GM23338 (cell line): ENCODE data around the gene OPTC. TPM values are rescaled to one million over a fixed set of nuclear protein-coding genes. Genes with fewer than 3 reads are reported as not detected.

Experiments used
- ATAC-seq: fragments of 200-7000 bp; cut with Tn5 transposase; 3 replicates; pipeline ENCODE4 v1.9.1; 2020
- DNase-seq: peaks from one replicate; pipeline ENCODE4 v3.0.0-alpha.2; 2015; ENCODE audit warnings: low spot score
- H2AFZ ChIP-seq: fragments of 200-600 bp; sonication (generic); 2 replicates; pipeline ENCODE4 v1.8.0; 2016; ENCODE audit warnings: antibody characterized with exemption, mild to moderate bottlenecking, moderate library complexity
- H3F3A ChIP-seq: fragments of 200-600 bp; sonication (generic); replicated peaks from 2 replicates; pipeline ENCODE4 v1.8.0; 2017; ENCODE audit warnings: antibody characterized with exemption, mixed run types, low read depth
- H3K27ac ChIP-seq: fragments of 200-600 bp; sonication (generic); 2 replicates; pipeline ENCODE4 v1.6.1; 2016; ENCODE audit warnings: low read depth
- H3K27me3 ChIP-seq: fragments of 200-600 bp; sonication (generic); 2 replicates; pipeline ENCODE4 v1.8.0; 2016; ENCODE audit warnings: mild to moderate bottlenecking, mixed run types, moderate library complexity; ENCODE audit not compliant: insufficient read depth
- H3K36me3 ChIP-seq: fragments of 200-600 bp; sonication (generic); 2 replicates; pipeline ENCODE4 v1.8.0; 2016; ENCODE audit warnings: mild to moderate bottlenecking; ENCODE audit not compliant: insufficient read depth
- H3K4me1 ChIP-seq: fragments of 200-600 bp; sonication (generic); 2 replicates; pipeline ENCODE4 v1.8.0; 2016; ENCODE audit warnings: mild to moderate bottlenecking, moderate library complexity; ENCODE audit not compliant: insufficient read depth
- H3K4me2 ChIP-seq: fragments of 200-600 bp; sonication (generic); 2 replicates; pipeline ENCODE4 v1.7.1; 2017; ENCODE audit warnings: mixed run types
- H3K4me3 ChIP-seq: fragments of 200-600 bp; sonication (generic); 2 replicates; pipeline ENCODE4 v1.6.1; 2016; ENCODE audit warnings: mixed run types
- H3K79me2 ChIP-seq: fragments of 200-600 bp; sonication (generic); replicated peaks from 2 replicates; pipeline ENCODE4 v1.8.0; 2017; ENCODE audit warnings: mild to moderate bottlenecking; ENCODE audit not compliant: insufficient read depth
- H3K9me2 ChIP-seq: fragments of 200-600 bp; sonication (generic); 2 replicates; pipeline ENCODE4 v1.8.0; 2017; ENCODE audit not compliant: insufficient read depth
- H4K20me1 ChIP-seq: fragments of 200-600 bp; sonication (generic); replicated peaks from 2 replicates; pipeline ENCODE4 v1.8.0; 2017; ENCODE audit warnings: mild to moderate bottlenecking; ENCODE audit not compliant: insufficient read depth
- H3K27ac Mint-ChIP-seq: 2 replicates; pipeline ENCODE4 v1.8.0; 2020; ENCODE audit warnings: inconsistent platforms, mild to moderate bottlenecking, moderate library complexity, mixed read lengths
- H3K27me3 Mint-ChIP-seq: 3 replicates; pipeline ENCODE4 v1.8.0; 2022; ENCODE audit warnings: low read depth, mild to moderate bottlenecking, moderate library complexity, mixed read lengths, inconsistent platforms; ENCODE audit not compliant: insufficient read depth, poor library complexity
- H3K36me3 Mint-ChIP-seq: 3 replicates; pipeline ENCODE4 v1.8.0; 2021; ENCODE audit warnings: low read depth, mild to moderate bottlenecking, inconsistent platforms, moderate library complexity, mixed read lengths
- H3K4me1 Mint-ChIP-seq: 3 replicates; pipeline ENCODE4 v1.8.0; 2020; ENCODE audit warnings: mild to moderate bottlenecking, inconsistent platforms, mixed read lengths
- H3K4me3 Mint-ChIP-seq: 3 replicates; pipeline ENCODE4 v1.8.0; 2021; ENCODE audit warnings: moderate library complexity, mild to moderate bottlenecking, inconsistent platforms, mixed read lengths
- H3K9me3 Mint-ChIP-seq: 3 replicates; pipeline ENCODE4 v1.8.0; 2020; ENCODE audit warnings: moderate library complexity, mild to moderate bottlenecking, inconsistent platforms, mixed read lengths
- NANOG ChIP-seq: IDR thresholded peaks from 2 replicates; pipeline ENCODE4 v1.6.1; 2016; ENCODE audit warnings: antibody characterized with exemption, borderline replicate concordance
- POLR2AphosphoS5 ChIP-seq: IDR thresholded peaks from 2 replicates; pipeline ENCODE4 v1.6.1; 2016; ENCODE audit warnings: antibody characterized with exemption, low read depth
- polyA plus RNA-seq: library from polyadenylated mRNA; unstranded; fragments of >200 nt; fragmentation: Nextera tagmentation; extraction: Ambion mirVana; gene quantifications from 2 replicates; pipeline ENCODE4 v1.2.1, GENCODE V29; 2016
- total RNA-seq: library from RNA; depleted of rRNA; stranded (reverse); fragments of >200 nt; shearing (Covaris generic); gene quantifications from 2 replicates; pipeline ENCODE4 v1.2.3, GENCODE V29; 2014
- TF ChIP-seq, protein P1 (sequence below): fragments of 250-450 bp; sonication (Bioruptor Pico); IDR thresholded peaks from 2 replicates; pipeline ENCODE4 v1.5.0; 2020; ENCODE audit warnings: mild to moderate bottlenecking, moderate library complexity
- TF ChIP-seq, protein P2 (sequence below): IDR thresholded peaks from one replicate; pipeline ENCODE4 v1.6.1; 2018; ENCODE audit warnings: antibody characterized with exemption; ENCODE audit not compliant: unreplicated experiment

Gene OPTC
- total and polyA plus RNA-seq, 2 experiments from 2014 or later, result 0.50 to 1.0 TPM

DNA sequence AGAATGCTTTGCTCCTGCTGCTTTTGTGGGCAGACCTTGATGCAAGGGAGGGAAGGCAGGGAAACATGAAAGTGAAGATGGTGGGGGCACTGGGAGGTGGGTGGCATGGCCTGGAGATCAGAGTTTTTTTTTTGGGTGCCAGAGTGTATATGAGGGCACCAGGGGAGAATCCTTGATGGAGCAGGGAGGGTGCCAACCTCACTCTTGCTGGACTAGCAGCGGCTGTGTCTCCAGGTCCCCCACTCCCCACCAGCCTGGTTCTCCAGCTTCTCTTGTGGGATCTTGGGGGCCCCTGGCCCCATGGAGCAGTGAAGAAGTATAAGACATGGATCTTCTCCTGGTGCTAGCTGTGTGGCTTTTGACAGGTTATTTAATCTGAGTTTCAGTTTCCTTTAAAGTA lies 31.8 kb upstream of the OPTC start (continued):
- TF ChIP-seq, protein P1, sequence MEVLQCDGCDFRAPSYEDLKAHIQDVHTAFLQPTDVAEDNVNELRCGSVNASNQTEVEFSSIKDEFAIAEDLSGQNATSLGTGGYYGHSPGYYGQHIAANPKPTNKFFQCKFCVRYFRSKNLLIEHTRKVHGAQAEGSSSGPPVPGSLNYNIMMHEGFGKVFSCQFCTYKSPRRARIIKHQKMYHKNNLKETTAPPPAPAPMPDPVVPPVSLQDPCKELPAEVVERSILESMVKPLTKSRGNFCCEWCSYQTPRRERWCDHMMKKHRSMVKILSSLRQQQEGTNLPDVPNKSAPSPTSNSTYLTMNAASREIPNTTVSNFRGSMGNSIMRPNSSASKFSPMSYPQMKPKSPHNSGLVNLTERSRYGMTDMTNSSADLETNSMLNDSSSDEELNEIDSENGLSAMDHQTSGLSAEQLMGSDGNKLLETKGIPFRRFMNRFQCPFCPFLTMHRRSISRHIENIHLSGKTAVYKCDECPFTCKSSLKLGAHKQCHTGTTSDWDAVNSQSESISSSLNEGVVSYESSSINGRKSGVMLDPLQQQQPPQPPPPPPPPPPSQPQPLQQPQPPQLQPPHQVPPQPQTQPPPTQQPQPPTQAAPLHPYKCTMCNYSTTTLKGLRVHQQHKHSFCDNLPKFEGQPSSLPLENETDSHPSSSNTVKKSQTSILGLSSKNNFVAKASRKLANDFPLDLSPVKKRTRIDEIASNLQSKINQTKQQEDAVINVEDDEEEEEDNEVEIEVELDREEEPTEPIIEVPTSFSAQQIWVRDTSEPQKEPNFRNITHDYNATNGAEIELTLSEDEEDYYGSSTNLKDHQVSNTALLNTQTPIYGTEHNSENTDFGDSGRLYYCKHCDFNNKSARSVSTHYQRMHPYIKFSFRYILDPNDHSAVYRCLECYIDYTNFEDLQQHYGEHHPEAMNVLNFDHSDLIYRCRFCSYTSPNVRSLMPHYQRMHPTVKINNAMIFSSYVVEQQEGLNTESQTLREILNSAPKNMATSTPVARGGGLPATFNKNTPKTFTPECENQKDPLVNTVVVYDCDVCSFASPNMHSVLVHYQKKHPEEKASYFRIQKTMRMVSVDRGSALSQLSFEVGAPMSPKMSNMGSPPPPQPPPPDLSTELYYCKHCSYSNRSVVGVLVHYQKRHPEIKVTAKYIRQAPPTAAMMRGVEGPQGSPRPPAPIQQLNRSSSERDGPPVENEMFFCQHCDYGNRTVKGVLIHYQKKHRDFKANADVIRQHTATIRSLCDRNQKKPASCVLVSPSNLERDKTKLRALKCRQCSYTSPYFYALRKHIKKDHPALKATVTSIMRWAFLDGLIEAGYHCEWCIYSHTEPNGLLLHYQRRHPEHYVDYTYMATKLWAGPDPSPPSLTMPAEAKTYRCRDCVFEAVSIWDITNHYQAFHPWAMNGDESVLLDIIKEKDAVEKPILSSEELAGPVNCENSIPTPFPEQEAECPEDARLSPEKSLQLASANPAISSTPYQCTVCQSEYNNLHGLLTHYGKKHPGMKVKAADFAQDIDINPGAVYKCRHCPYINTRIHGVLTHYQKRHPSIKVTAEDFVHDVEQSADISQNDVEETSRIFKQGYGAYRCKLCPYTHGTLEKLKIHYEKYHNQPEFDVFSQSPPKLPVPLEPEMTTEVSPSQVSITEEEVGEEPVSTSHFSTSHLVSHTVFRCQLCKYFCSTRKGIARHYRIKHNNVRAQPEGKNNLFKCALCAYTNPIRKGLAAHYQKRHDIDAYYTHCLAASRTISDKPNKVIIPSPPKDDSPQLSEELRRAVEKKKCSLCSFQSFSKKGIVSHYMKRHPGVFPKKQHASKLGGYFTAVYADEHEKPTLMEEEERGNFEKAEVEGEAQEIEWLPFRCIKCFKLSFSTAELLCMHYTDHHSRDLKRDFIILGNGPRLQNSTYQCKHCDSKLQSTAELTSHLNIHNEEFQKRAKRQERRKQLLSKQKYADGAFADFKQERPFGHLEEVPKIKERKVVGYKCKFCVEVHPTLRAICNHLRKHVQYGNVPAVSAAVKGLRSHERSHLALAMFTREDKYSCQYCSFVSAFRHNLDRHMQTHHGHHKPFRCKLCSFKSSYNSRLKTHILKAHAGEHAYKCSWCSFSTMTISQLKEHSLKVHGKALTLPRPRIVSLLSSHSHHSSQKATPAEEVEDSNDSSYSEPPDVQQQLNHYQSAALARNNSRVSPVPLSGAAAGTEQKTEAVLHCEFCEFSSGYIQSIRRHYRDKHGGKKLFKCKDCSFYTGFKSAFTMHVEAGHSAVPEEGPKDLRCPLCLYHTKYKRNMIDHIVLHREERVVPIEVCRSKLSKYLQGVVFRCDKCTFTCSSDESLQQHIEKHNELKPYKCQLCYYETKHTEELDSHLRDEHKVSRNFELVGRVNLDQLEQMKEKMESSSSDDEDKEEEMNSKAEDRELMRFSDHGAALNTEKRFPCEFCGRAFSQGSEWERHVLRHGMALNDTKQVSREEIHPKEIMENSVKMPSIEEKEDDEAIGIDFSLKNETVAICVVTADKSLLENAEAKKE (CRISPR knock-in tag), result no peak

DNA sequence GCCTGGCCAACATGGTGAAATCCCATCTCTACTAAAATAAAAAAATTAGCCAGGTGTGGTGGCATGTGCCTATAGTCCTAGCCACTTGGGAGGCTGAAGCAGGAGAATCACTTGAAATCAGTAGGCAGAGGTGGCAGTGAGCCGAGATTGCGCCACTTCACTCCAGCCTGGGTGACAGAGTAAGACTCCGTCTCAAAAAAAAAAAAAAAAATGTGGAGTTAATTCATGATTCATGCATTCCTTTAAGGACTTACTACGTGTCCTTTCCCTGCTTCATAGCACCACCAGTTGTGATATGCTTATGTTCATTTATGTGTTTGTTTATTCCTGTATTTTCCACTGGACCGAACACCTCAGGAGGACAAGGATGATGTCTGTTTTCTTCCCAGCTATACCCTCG lies 31.1 kb upstream of the OPTC start:
- Mint-ChIP-seq H3K9me3 (no peaks in the 10 kb centered on the region), H3K27me3 (peaks cover 7% of the 10 kb centered on the region), H3K4me1 (peaks cover 26% of the 10 kb centered on the region), H3K27ac (no peak overlapping the region), H3K4me3 (no peak overlapping the region), H3K36me3 (no peaks in the 10 kb centered on the region)
- H3K27me3 ChIP-seq, result no peaks in the 10 kb centered on the region
- H3K4me3 ChIP-seq, result no peak overlapping the region
- no peak overlapping the region for H2AFZ ChIP-seq
- no peak overlapping the region for H3K4me2 ChIP-seq
- H3F3A ChIP-seq, result no peaks in the 10 kb centered on the region
- H3K9me2 ChIP-seq, result no peaks in the 10 kb centered on the region
- no peaks in the 10 kb centered on the region for H3K36me3 ChIP-seq
- DNase-seq, result no peak
- H4K20me1 ChIP-seq, result no peaks in the 10 kb centered on the region
- no peaks in the 10 kb centered on the region for H3K4me1 ChIP-seq
- ATAC-seq, result no peak
- TF ChIP-seq, protein P2, sequence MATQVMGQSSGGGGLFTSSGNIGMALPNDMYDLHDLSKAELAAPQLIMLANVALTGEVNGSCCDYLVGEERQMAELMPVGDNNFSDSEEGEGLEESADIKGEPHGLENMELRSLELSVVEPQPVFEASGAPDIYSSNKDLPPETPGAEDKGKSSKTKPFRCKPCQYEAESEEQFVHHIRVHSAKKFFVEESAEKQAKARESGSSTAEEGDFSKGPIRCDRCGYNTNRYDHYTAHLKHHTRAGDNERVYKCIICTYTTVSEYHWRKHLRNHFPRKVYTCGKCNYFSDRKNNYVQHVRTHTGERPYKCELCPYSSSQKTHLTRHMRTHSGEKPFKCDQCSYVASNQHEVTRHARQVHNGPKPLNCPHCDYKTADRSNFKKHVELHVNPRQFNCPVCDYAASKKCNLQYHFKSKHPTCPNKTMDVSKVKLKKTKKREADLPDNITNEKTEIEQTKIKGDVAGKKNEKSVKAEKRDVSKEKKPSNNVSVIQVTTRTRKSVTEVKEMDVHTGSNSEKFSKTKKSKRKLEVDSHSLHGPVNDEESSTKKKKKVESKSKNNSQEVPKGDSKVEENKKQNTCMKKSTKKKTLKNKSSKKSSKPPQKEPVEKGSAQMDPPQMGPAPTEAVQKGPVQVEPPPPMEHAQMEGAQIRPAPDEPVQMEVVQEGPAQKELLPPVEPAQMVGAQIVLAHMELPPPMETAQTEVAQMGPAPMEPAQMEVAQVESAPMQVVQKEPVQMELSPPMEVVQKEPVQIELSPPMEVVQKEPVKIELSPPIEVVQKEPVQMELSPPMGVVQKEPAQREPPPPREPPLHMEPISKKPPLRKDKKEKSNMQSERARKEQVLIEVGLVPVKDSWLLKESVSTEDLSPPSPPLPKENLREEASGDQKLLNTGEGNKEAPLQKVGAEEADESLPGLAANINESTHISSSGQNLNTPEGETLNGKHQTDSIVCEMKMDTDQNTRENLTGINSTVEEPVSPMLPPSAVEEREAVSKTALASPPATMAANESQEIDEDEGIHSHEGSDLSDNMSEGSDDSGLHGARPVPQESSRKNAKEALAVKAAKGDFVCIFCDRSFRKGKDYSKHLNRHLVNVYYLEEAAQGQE, result no peak
- TF ChIP-seq POLR2AphosphoS5 (no peak), NANOG (no peak)
- H3K79me2 ChIP-seq, result no peaks in the 10 kb centered on the region
- no peak overlapping the region for H3K27ac ChIP-seq
